Pancreas (tissue), 10 donors: ENCODE results near the gene DPYSL5. TPM values are rescaled to one million over a fixed set of nuclear protein-coding genes. Genes with fewer than 3 reads are reported as not detected.

ENCODE experiments used
- ATAC-seq, 4 donors: fragments of 200-7000 bp; cut with Tn5 transposase; one replicate each; pipeline versions ENCODE4 v1.8.0 to v1.9.1; 2020; ENCODE audit warnings: mild to moderate bottlenecking in 4 of 4, moderate library complexity in 4 of 4
- DNase-seq, 6 donors: peaks; one replicate each; pipeline ENCODE4 v3.0.0-alpha.2; 2020
- FAIRE-seq: peaks from 2 replicates; lab custom pipeline; 2012; peaks lifted over from hg19 to GRCh38; lab: Jason Lieb, UNC
- H3K27ac ChIP-seq, 4 donors: fragments of 200-600 bp; sonication (generic); 1 replicate in 3 of 4; 2 replicates in 1 of 4; pipeline versions ENCODE4 v1.5.0 to v1.8.0; 2020
- H3K27me3 ChIP-seq, 4 donors: fragments of 200-600 bp; one replicate each; pipeline ENCODE4 v1.8.0; 2021
- H3K36me3 ChIP-seq, 3 donors: fragments of 200-600 bp; sonication (generic) in 1 of 3; one replicate each; pipeline versions ENCODE4 v1.5.0 to v1.8.0; 2020 to 2021
- H3K4me1 ChIP-seq, 3 donors: fragments of 200-600 bp; one replicate each; pipeline ENCODE4 v1.8.0; 2021
- H3K4me3 ChIP-seq, 4 donors: fragments of 200-600 bp; sonication (generic) in 2 of 4; one replicate each; pipeline versions ENCODE4 v1.5.0 to v1.8.0; 2020 to 2021
- H3K9me3 ChIP-seq, 4 donors: fragments of 200-600 bp; one replicate each; pipeline ENCODE4 v1.8.0; 2021
- CTCF ChIP-seq, 4 donors: fragments of 200-600 bp; sonication (generic) in 3 of 4; IDR thresholded peaks; one replicate each; pipeline versions ENCODE4 v1.5.0 to v1.8.0; 2021; ENCODE audit warnings: antibody characterized with exemption in 4 of 4
- WGBS, 2 donors: extraction: QIAGEN DNeasy Blood & Tissue Kit; methylation state at CpG; one replicate each; pipeline ENCODE4 v1.1.7; 2013; 5-methylcytosine and 5-hydroxymethylcytosine counted together
- intact Hi-C, 3 donors: fragments of 100-400 bp; cut with DNase I; formaldehyde crosslinking; loops; one replicate each; pipeline versions ENCODE4 v1.11.1 to v1.14.2; 2022
- polyA plus RNA-seq, 2 donors: library from polyadenylated mRNA; stranded (reverse); fragments of 200-250 nt; gene quantifications; one replicate each; pipeline ENCODE4 v1.2.3, GENCODE V29; 2013
- total RNA-seq, 6 donors: library from RNA; stranded (reverse); fragmentation: NEBNext Ultra II Directional in 4 of 6; extraction: Animal tissue kit (Norgen Biotek cat#: 25700) in 4 of 6; gene quantifications; one replicate each; pipeline versions ENCODE4 v1.2.1 to v1.2.4, GENCODE V29; 2021 to 2023
- donor health status: healthy with polysubstance abuse.
- donor health status: DM: no; HTN: no; CAD: no; lungs with moderate emphysema.
- donor health status: DM: no; HTN: no; CAD: no.
- donor health status: control.
- donor health status: control.
- donor health status: Bipolar disorder and iron deficiency.
- donor health status: DM: yes; HTN: yes; CAD: no.
- donor health status: DM: no; HTN: no; CAD: no.
- donor health status: DM: no; HTN: no; CAD: no.
- donor health status: DM: yes; HTN: yes; CAD: no.

The DPYSL5 gene
- total and polyA plus RNA-seq, 8 donors, result 0.02 to 0.12 (median 0.09) TPM; not detected in 5

GRCh38 chr2:26840937-26841610 lies 6.9 kb upstream of the DPYSL5 start:
- WGBS, 2 donors, result 62 to 69% methylated on average over 4 of the region's 4 CpGs
- DNase-seq, result no peak
- Histone ChIP-seq H3K27ac (no peak overlapping the region), H3K4me3 (no peak overlapping the region), H3K27me3 (peaks cover 0 to 22% (median 3%) of the 10 kb centered on the region in 4 donors), H3K36me3 (no peaks in the 10 kb centered on the region), H3K4me1 (no peaks in the 10 kb centered on the region), H3K9me3 (no peaks in the 10 kb centered on the region)
- no peak for FAIRE-seq
- TF ChIP-seq CTCF (IDR thresholded peaks at IDR 0.05), result no peak
- no peak for ATAC-seq
- intact Hi-C loops, result loop anchor here in 1 of 3 donors (10.0 kb wide), 1 partner anchor 174 kb away; no protein-coding TSS in a partner anchor

GRCh38 chr2:26843041-26843440 lies 4.9 kb upstream of the DPYSL5 start:
- Histone ChIP-seq H3K4me3 (no peak overlapping the region), H3K27me3 (peaks cover 2 to 37% (median 8%) of the 10 kb centered on the region in 4 donors), H3K4me1 (peaks cover 0 to 6% (median 4%) of the 10 kb centered on the region in 3 donors), H3K27ac (no peak overlapping the region), H3K36me3 (no peaks in the 10 kb centered on the region), H3K9me3 (no peaks in the 10 kb centered on the region)
- FAIRE-seq (no peak), ATAC-seq (no peak), DNase-seq (no peak)
- intact Hi-C loops, result loop anchor here in 1 of 3 donors (10.0 kb wide), 1 partner anchor 172 kb away; no protein-coding TSS in a partner anchor
- 38 to 40% methylated on average over 4 of the region's 4 CpGs for WGBS, 2 donors
- no peak for TF ChIP-seq CTCF (IDR thresholded peaks at IDR 0.05)

- Histone ChIP-seq H3K4me1 (peaks cover 5 to 23% (median 12%) of the 10 kb centered on the region in 3 donors), H3K36me3 (no peaks in the 10 kb centered on the region), H3K27ac (no peak overlapping the region), H3K9me3 (no peaks in the 10 kb centered on the region), H3K27me3 (peaks cover 2 to 46% (median 11%) of the 10 kb centered on the region in 4 donors), H3K4me3 (no peak overlapping the region)
- TF ChIP-seq CTCF (IDR thresholded peaks at IDR 0.05), result no peak
- intact Hi-C loops, result loop anchor here in 2 of 3 donors (2.0 to 10.0 kb wide), 3 partner anchors 97 to 170 kb away; no protein-coding TSS in a partner anchor
- DNase-seq (no peak), FAIRE-seq (no peak), ATAC-seq (no peak)
- 42 to 46% methylated on average over 8 of the region's 8 CpGs for WGBS, 2 donors
These were observed 2.9 kb upstream of the DPYSL5 start for GRCh38 chr2:26845021-26845420.

- no peak overlapping the region for H3K4me3 ChIP-seq
- H3K4me1 ChIP-seq, result peaks cover 5 to 23% (median 12%) of the 10 kb centered on the region in 3 donors
- no peaks in the 10 kb centered on the region for H3K36me3 ChIP-seq
- no peaks in the 10 kb centered on the region for H3K9me3 ChIP-seq
- no peak overlapping the region for H3K27ac ChIP-seq
- H3K27me3 ChIP-seq, result peaks cover 2 to 46% (median 12%) of the 10 kb centered on the region in 4 donors
- DNase-seq, result peak; percentile 32 to 85 (median 56)
- intact Hi-C loops, result loop anchor here in 1 of 3 donors (5.0 to 10.0 kb wide), 2 partner anchors 96 to 168 kb away; no protein-coding TSS in a partner anchor
- FAIRE-seq, result no peak
- peak; percentile 15 to 61 (median 56) for TF ChIP-seq CTCF (IDR thresholded peaks at IDR 0.05)
- peak; percentile 68 to 91 (median 90) for ATAC-seq
- WGBS, 2 donors, result 7 to 8% methylated on average over 39 of the region's 39 CpGs
These were observed 1.3 kb upstream of the DPYSL5 start for GRCh38 chr2:26846334-26847306.
